Heart left ventricle (tissue), 16 donors: ENCODE measurements around the gene BECN2. TPM values are rescaled to one million over a fixed set of nuclear protein-coding genes. Genes with fewer than 3 reads are reported as not detected.

Source experiments
- ATAC-seq, 4 donors: fragments of 200-7000 bp; cut with Tn5 transposase; one replicate each; pipeline ENCODE4 v1.9.1; 2020 to 2022; ENCODE audit warnings: moderate library complexity in 4 of 4, mild to moderate bottlenecking in 3 of 4, moderate number of reproducible peaks in 1 of 4
- DNase-seq, 5 donors: peaks; one replicate each; pipeline ENCODE4 v3.0.0-alpha.2; 2020
- H3K27ac ChIP-seq, 12 donors: fragments of 200-600 bp; sonication (generic) in 4 of 12; one replicate each; pipeline versions ENCODE4 v1.5.0 to v1.8.0; 2016 to 2022; ENCODE audit warnings: mild to moderate bottlenecking in 2 of 12
- H3K27me3 ChIP-seq, 9 donors: fragments of 200-600 bp; sonication (generic) in 2 of 9; one replicate each; pipeline versions ENCODE4 v1.5.1 to v1.8.0; 2016 to 2022; ENCODE audit warnings: mild to moderate bottlenecking in 3 of 9
- H3K36me3 ChIP-seq, 9 donors: fragments of 200-600 bp; sonication (generic) in 2 of 9; one replicate each; pipeline versions ENCODE4 v1.5.0 to v1.8.0; 2018 to 2022; ENCODE audit warnings: mild to moderate bottlenecking in 2 of 9
- H3K4me1 ChIP-seq, 12 donors: fragments of 200-600 bp; sonication (generic) in 4 of 12; one replicate each; pipeline versions ENCODE4 v1.5.0 to v1.8.0; 2016 to 2022; ENCODE audit warnings: mild to moderate bottlenecking in 3 of 12
- H3K4me3 ChIP-seq, 12 donors: fragments of 200-600 bp; sonication (generic) in 4 of 12; one replicate each; pipeline versions ENCODE4 v1.5.0 to v1.8.0; 2017 to 2022; ENCODE audit warnings: mild to moderate bottlenecking in 9 of 12, moderate library complexity in 4 of 12
- H3K9me3 ChIP-seq, 12 donors: fragments of 200-600 bp; sonication (generic) in 4 of 12; one replicate each; pipeline versions ENCODE4 v1.5.0 to v1.8.0; 2016 to 2022; ENCODE audit warnings: mild to moderate bottlenecking in 1 of 12
- CTCF ChIP-seq, 12 donors: fragments of 200-600 bp; sonication (generic) in 4 of 12; IDR thresholded peaks; one replicate each; pipeline versions ENCODE4 v1.5.0 to v1.8.0; 2018 to 2022; ENCODE audit warnings: antibody characterized with exemption in 12 of 12, mild to moderate bottlenecking in 5 of 12
- POLR2A ChIP-seq, 2 donors: fragments of 450-650 bp; IDR thresholded peaks; one replicate each; pipeline ENCODE4 v1.6.1; 2017; ENCODE audit warnings: antibody characterized with exemption in 2 of 2, mild to moderate bottlenecking in 2 of 2, moderate library complexity in 2 of 2
- WGBS, 4 donors: extraction: QIAGEN DNeasy Blood & Tissue Kit in 2 of 4; methylation state at CpG; one replicate each; pipeline versions ENCODE4 v1.1.5 to v1.1.7; 2013 to 2018; 5-methylcytosine and 5-hydroxymethylcytosine counted together
- intact Hi-C, 10 donors: fragments of 100-400 bp; cut with DNase I; formaldehyde crosslinking; loops; one replicate each; pipeline versions ENCODE4 v1.11.1 to v1.14.2; 2022
- polyA plus RNA-seq, 2 donors: library from polyadenylated mRNA; stranded (reverse); fragments of 200-250 nt; gene quantifications; one replicate each; pipeline ENCODE4 v1.2.3, GENCODE V29; 2013
- total RNA-seq, 9 donors: library from RNA; depleted of rRNA in 2 of 9; stranded (reverse); fragments of >200 nt in 2 of 9; fragmentation: NEBNext Ultra II Directional in 3 of 9; extraction: Animal tissue kit (Norgen Biotek cat#: 25700) in 3 of 9; gene quantifications; one replicate each; pipeline versions ENCODE4 v1.1.0 to v1.2.4, GENCODE V29; 2016 to 2023
- donor health status: ischemic (EF 13 %, LVEDD 7.1; RV severe dilation, severe dysfunction).
- donor health status: healthy with polysubstance abuse.
- donor health status: DM: no; HTN: yes; CAD: no.
- donor health status: DM: no; HTN: no; CAD: no.
- donor health status: ischemic (EF 25% LVEDD 6.9; RV normal size, moderate dysfunction).
- donor health status: ischemic (EF 25% LVEDD 5.7; RV mildly dilated, moderate dysfunction).
- donor health status: healthy.
- donor health status: DM: yes; HTN: yes; CAD: no.
- donor health status: ischemic (EF 35%, LVEDD 5.7; RV mildly dilated, moderate dysfunction).
- donor health status: nonischemic (EF 11% LVEDD 7.7; RV severe dilation, severe dysfunction).
- donor health status: DM: yes; HTN: yes; CAD: no.
- donor health status: PGD.
- donor health status: ischemic (EF 29% LVEDD 5.4; RV normal size, mild dysfunction).
- donor health status: nonischemic (EF 23%, LVEDD 6.1; RV moderate dilation, normal function).

The BECN2 gene
- total and polyA plus RNA-seq, 11 donors: not detected

- intact Hi-C loops: loop anchor here in 2 of 10 donors (10.0 kb wide), 2 partner anchors 108 to 388 kb away; no protein-coding TSS in a partner anchor
- H3K9me3 ChIP-seq: no peaks in the 10 kb centered on the region
- DNase-seq (no peak), ATAC-seq (no peak)
- TF ChIP-seq CTCF (IDR thresholded peaks at IDR 0.05) (no peak), POLR2A (IDR thresholded peaks at IDR 0.05) (no peak)
- no peaks in the 10 kb centered on the region for H3K36me3 ChIP-seq
- no peak overlapping the region for H3K4me3 ChIP-seq
- WGBS, 4 donors: 81 to 86% (median 82%) methylated on average over 4 of the region's 4 CpGs
- no peaks in the 10 kb centered on the region for H3K27me3 ChIP-seq
- peaks cover 0 to 10% (median 0%) of the 10 kb centered on the region in 12 donors for H3K4me1 ChIP-seq
- no peak overlapping the region for H3K27ac ChIP-seq
Measured at GRCh38 chr1:242002510-242002909, 44.9 kb downstream of the BECN2 start.

- ATAC-seq: no peak
- H3K4me3 ChIP-seq: no peak overlapping the region
- H3K9me3 ChIP-seq: no peaks in the 10 kb centered on the region
- no peaks in the 10 kb centered on the region for H3K27me3 ChIP-seq
- no peaks in the 10 kb centered on the region for H3K4me1 ChIP-seq
- no peak for DNase-seq
- H3K27ac ChIP-seq: no peak overlapping the region
- WGBS, 4 donors: 85 to 91% (median 91%) methylated on average over 5 of the region's 5 CpGs
- H3K36me3 ChIP-seq: no peaks in the 10 kb centered on the region
- TF ChIP-seq POLR2A (IDR thresholded peaks at IDR 0.05) (no peak), CTCF (IDR thresholded peaks at IDR 0.05) (no peak)
- intact Hi-C loops: loop anchor here in 2 of 10 donors (10.0 kb wide), 2 partner anchors 110 to 390 kb away; no protein-coding TSS in a partner anchor
Measured at GRCh38 chr1:242004751-242005495, 47.4 kb downstream of the BECN2 start.

GRCh38 chr1:242005866-242006535, 48.4 kb downstream of the BECN2 start:
- intact Hi-C loops: loop anchor here in 2 of 10 donors (10.0 kb wide), 2 partner anchors 111 to 391 kb away; no protein-coding TSS in a partner anchor
- Histone ChIP-seq H3K27me3 (no peaks in the 10 kb centered on the region), H3K4me1 (no peaks in the 10 kb centered on the region), H3K4me3 (no peak overlapping the region), H3K9me3 (no peaks in the 10 kb centered on the region), H3K36me3 (no peaks in the 10 kb centered on the region), H3K27ac (no peak overlapping the region)
- WGBS, 4 donors: 70 to 77% (median 75%) methylated on average over 5 of the region's 5 CpGs
- TF ChIP-seq POLR2A (IDR thresholded peaks at IDR 0.05) (no peak), CTCF (IDR thresholded peaks at IDR 0.05) (no peak)
- DNase-seq: no peak
- ATAC-seq: no peak

GRCh38 chr1:242006976-242007375, 49.4 kb downstream of the BECN2 start:
- DNase-seq (no peak), ATAC-seq (no peak)
- H3K36me3 ChIP-seq: no peaks in the 10 kb centered on the region
- intact Hi-C loops: loop anchor here in 2 of 10 donors (10.0 kb wide), 2 partner anchors 112 to 392 kb away; no protein-coding TSS in a partner anchor
- no peak overlapping the region for H3K4me3 ChIP-seq
- WGBS, 4 donors: 86 to 92% (median 88%) methylated on average over 3 of the region's 3 CpGs
- no peaks in the 10 kb centered on the region for H3K9me3 ChIP-seq
- H3K27me3 ChIP-seq: no peaks in the 10 kb centered on the region
- TF ChIP-seq CTCF (IDR thresholded peaks at IDR 0.05): no peak
- no peak for TF ChIP-seq POLR2A (IDR thresholded peaks at IDR 0.05)
- no peak overlapping the region for H3K27ac ChIP-seq
- H3K4me1 ChIP-seq: no peaks in the 10 kb centered on the region
